HG02840 (cell line): ENCODE measurements around the gene DNAAF5.
"Not testable (repeated sequence)": the region's sequence is repeated elsewhere in the genome, so short reads cannot be mapped to it uniquely, and the experiment has no call there.

ENCODE experiments used
- ATAC-seq: cut with Tn5 transposase; IDR thresholded peaks from one replicate; pipeline ENCODE4 v1.9.1; 2021; ENCODE audit warnings: mild to moderate bottlenecking, moderate library complexity, moderate number of reproducible peaks; ENCODE audit not compliant: unreplicated experiment, low FRiP score

The DNAAF5 gene

DNA sequence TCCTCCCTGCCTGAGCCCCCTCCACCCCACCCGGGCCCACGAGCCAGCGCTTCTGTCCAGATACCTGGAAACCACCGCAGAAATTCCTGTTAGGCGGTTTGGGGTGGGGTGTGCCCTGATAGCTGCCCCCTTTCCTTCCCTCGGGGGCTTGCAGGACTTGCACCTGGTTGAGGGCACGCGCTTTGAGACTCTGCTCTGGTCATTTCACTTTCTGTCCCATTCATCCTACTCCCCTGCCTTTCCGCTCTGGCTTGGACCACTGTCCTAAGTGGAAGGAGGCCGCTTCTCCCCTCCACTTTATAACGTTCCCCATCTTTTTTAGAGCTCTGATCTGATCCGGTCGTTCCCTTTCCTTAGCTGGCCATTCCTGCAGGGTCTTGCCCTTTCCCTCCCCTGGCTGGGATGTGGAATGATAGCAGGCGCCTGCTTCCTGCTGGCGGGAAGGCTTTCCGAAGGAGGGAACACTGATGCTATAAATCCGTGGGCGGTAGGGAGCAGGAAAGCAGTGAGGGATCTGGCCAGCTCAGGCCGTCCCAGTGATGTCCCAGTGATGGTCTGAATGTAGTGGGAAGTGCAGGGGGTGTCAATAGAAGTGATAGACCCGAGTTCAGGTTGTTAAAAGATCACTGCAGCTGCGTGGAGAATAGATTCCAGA, 1.4 kb downstream of the DNAAF5 start:
- ATAC-seq = no peak

- no peak for ATAC-seq
These were observed 2.1 kb downstream of the DNAAF5 start for GRCh38 chr7:728602-729001.

DNA sequence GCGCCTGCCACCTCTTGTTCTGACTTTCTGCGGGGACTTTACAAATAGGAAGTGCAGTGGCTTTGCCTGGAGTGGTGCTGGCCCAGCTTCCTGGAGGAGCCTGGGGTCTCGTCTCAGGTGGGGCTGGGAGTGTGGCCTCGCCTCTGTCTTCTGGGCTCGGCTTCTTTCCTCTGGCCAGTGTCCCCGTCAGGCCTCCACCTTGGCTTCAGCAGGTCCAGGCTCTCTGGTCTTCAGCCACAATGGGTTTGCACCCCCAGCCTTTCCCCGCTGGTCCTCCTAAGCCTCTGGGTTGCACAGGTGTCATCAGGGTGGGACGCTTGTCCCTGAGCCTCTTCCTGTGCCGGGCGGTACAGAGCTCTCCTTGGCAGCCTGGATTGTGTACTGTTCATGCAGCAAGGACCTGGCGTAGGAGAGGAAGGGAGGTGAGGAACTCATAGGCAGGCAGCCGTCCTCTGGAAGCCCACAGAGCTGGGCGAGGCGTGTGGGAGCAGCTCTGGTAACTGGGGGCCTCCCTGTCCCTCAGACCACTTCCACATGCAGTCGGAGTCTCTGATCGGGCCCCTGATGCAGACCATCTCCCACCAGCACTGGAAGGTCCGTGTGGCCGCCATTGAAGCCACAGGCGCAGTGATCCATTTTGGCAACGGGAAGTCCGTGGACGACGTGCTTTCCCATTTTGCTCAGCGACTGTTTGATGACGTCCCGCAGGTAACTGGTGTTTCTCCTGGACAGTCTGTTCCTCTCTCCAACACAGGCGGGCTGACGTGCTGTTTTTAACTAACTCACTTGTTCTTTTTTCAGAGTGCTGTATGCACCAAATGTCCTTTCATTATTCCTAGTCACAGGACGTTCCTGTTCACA, 2.9 kb downstream of the DNAAF5 start:
- ATAC-seq = no peak

DNA sequence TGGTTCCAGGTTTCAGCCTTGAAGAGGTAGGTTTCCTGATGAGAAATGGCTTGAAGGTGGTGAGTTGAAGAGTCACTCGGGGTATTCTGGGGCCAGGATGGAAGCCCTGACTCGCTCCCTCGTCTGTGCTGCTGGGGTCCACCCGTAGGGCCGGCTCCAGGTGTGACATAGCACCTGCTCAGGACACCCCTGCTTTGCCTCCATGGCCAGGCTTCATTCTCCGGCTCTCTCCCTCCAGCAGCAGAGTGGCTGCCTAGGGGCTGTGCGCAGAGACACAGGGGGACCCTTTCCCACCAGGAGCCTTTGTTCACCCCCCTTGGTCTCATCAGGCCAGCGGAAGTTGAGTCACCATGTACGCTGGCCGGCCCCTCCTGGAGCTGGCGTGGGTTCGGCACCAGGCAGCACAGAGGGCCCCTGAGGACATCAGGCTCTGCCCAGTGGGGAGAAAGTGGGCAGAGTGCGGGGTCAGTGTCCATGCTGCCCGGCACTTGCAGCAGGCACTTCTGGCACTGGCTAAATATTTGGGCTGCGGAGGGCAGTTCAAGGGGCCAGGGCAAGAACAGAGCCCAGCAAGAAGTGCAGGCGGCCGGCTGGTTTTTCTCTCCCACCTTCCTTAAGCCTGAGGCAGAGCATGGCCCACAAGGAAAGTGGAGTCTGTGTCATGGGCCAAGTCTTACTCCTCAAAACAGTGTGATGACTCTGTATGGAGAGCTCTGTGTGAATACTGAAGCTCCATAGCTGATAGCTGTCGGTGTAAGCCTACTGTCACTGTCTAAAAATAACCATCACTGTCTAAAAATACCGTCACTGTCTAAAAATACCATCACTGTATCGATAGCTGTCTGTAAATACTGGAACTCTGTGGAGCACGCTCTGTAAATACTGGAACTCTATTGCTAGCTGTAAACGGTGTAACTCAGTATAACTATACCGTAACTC, 4.3 kb downstream of the DNAAF5 start:
- ATAC-seq = no peak

DNA sequence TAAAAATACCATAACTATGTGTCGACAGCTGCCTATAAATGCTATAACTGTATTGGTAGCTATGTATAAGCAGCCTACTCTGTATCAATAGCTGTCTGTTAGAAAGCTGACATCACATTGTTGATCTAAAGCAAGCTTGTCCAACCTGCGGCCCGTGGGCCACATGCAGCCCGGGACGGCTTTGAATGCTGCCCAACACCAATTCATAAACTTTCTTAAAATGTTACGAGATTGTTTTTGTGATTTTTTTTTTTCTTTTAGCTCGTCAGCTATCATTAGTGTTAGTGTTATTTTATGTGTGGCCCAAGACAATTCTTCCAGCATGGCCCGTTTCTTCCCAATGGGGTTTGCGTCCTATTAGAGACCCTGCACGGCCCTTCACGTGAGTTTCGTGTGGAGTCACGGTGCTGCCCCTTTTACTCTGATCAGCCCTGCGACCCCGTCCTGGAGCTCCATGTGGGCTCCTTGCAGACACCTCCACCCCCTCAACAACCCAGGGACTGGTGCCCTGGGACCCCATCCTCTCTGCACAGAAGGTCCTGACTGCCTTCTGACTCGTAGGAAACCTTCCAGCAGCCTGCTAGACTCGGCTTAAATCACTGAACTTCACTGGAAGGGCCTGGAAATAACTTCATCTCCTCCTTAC, 5.1 kb downstream of the DNAAF5 start:
- no peak for ATAC-seq

DNA sequence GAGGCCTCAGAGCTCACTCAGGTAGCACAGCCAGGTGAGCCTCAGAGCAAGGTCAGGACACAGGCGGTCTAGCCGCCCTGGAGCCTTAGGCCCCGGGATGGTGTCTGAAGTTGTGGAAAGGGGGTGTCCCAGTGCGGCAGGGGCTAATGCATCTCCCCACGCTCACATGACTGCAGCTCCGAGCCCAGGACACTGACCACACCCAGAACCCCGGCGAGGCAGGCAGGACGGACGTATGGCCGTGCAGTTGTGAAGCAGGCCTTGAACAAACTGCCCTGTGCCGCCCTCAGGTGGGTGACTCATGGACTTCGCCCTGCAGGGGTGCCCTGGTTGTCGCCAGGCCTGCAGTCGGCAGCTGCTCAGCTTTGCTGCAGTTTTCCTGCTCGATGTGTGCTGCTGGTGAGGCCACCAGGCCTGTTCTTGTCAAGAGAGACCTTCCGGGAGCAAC, 5.6 kb downstream of the DNAAF5 start:
- no peak for ATAC-seq

DNA sequence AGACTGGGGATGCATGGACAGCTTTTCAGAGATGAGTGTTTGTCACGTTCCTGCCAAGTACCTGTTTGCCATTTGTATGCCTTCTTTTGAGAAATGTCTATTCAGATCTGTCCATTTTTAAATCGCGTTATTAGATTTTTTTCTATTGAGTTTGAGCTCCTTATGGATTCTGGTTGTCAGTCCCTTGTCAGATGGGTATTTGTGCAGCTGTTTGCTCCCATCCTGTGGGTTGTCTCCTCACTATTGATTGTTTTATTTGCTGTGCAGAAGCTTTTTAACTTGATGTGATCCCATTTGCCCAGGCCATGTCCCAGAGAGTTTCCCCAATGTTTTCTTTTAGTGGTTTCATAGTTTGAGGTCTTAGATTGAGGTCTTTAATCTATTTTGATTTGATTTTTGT, 6.1 kb downstream of the DNAAF5 start:
- no peak for ATAC-seq

GRCh38 chr7:734214-734613, 7.7 kb downstream of the DNAAF5 start:
- ATAC-seq = no peak

DNA sequence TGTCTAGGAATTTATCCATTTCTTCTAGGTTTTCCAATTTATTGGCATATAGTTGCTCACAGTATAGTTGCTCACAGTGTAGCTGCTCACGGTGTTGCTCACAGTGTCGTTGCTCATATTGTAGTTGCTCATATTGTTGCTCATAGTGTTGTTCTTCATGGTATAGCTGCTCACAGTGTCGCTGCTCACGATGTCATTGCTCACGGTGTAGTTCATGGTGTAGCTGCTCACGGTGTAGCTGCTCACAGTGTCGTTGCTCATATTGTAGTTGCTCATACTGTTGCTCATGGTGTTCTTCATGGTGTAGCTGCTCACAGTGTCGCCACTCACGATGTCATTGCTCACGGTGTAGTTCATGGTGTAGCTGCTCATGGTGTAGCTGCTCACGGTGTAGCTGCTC, 8.3 kb downstream of the DNAAF5 start:
- no peak for ATAC-seq

DNA sequence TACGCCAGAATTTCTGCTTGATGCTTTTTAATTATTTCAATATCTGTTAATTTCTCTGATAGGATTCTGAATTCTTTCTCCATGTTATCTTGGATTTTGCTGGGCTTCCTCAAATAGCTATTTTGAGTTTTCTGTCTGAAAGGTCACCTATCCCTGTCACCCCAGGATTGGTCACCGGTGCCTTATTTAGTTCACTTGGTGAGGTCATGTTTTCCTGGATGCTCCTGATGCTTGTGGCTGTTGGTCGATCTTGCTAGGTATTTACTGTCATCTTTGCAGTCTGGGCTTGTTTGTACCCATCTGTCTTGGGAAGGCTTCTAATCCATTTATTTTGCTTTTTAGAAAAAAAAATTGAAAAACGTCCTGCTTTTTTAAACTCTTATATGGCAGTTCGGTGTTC, 11.7 kb downstream of the DNAAF5 start:
- no peak for ATAC-seq

DNA sequence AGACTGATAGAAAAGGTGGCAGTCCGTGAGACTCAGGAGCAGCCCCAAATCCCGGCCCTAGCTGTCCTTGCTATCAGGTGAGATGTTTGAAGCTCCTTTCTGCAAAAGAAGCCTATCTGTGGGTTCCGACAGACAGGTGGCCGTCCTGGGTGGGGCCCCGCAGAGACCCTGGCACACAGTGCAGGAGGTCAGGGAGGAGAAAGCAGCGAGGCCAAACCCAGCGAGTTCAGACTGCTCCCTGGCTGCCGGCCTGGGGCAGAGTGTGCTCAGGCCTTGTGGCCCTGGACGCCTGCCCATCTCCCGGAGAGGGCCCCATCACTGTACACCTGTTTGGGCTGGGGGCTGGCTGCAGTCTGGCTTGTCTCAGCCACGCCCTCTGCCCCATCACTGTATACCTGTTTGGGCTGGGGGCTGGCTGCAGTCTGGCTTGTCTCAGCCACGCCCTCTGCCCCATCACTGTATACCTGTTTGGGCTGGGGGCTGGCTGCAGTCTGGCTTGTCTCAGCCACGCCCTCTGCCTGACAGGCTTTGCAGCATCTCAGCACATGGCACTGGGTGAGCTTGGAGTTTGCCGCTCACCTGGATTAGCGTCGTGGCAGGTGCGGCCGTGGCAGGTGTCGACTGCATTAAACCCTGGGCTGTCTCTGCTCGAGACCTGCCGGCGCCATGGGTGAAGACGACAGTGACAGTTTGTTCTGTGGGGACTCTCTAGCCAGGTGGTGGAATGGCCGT, 12.4 kb downstream of the DNAAF5 start:
- ATAC-seq = no peak

DNA sequence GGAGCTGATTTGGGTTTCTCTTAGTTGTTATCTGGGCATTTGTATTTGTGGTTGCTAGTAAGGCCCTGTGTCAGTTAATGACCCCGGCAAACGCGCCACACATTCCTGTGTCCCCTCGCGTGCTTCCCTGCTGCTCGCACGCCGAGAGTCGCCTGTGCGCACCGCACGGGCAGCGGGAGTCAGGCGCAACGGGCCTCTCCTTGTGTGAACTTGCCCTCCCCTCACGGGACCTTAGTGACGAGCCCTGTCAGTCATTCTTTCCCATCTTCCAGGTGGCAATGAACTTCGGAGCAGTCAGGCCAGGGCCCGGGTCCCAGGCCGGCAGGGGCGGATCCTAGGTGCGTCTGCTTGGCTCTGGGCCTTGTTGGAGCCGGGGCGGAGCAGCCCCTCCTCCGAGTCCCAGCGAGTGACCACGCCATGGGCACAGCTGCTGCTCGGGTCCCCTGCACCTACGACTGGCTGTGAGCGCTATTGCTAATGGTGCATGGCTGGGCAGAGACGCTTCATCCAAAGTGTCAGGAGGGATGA, 13.0 kb downstream of the DNAAF5 start:
- ATAC-seq = no peak

GRCh38 chr7:739983-740942, 13.8 kb downstream of the DNAAF5 start:
- ATAC-seq = no peak

GRCh38 chr7:741191-741671, 14.7 kb downstream of the DNAAF5 start:
- ATAC-seq = no peak

DNA sequence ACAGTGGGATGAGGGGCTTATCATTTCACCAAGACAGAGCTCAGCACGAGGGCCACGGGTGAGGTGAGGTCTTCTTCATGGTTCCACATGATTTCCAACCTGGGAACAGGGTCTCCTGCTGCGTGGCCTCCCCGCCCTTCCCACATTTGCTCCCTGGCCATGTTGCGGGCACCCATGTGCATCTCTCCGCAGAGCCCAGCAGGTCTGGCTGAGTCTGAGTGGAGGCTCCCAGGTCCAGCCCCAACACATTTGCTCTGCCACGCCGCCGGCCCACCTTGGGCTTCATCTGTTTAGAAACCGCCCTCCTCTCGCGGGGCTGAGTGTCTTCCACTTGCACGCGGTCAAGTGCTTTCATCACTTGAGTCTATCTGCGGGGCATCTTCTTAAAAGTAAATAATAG, 15.4 kb downstream of the DNAAF5 start:
- no peak for ATAC-seq

DNA sequence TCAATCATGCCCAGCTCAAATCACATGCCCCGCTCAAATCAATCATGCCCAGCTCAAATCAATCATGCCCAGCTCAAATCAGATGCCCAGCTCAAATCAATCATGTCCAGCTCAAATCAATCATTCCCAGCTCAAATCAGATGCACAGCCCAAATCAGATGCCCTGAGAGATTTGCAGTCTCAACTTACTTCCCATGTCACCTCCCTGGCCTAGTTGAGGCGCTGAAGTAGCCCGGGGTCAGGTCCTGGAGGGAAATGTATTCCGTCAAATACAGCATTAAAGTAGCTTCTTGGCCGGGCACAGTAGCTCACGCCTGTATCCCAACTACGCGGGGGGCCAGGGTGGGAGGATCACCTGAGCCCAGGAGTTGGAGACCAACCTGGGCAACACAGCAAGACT, 16.3 kb downstream of the DNAAF5 start:
- ATAC-seq = no peak

- ATAC-seq = not testable (repeated sequence)
These were observed 17.0 kb downstream of the DNAAF5 start for GRCh38 chr7:743341-744127.
